Astrocyte (in vitro differentiated cells and primary cell): Measurements from ENCODE around the gene TRAM2.

Experiments
- EZH2 ChIP-seq: IDR thresholded peaks from 2 replicates; pipeline ENCODE4 v1.6.1; 2012; ENCODE audit warnings: mild to moderate bottlenecking, low read length, inconsistent platforms; ENCODE audit not compliant: insufficient read depth
- TF ChIP-seq, protein P1 (sequence below): IDR thresholded peaks from 2 replicates; pipeline ENCODE4 v1.5.1; 2011; ENCODE audit warnings: low read depth, mild to moderate bottlenecking, inconsistent platforms, low read length, moderate library complexity; ENCODE audit not compliant: insufficient read depth

DNA sequence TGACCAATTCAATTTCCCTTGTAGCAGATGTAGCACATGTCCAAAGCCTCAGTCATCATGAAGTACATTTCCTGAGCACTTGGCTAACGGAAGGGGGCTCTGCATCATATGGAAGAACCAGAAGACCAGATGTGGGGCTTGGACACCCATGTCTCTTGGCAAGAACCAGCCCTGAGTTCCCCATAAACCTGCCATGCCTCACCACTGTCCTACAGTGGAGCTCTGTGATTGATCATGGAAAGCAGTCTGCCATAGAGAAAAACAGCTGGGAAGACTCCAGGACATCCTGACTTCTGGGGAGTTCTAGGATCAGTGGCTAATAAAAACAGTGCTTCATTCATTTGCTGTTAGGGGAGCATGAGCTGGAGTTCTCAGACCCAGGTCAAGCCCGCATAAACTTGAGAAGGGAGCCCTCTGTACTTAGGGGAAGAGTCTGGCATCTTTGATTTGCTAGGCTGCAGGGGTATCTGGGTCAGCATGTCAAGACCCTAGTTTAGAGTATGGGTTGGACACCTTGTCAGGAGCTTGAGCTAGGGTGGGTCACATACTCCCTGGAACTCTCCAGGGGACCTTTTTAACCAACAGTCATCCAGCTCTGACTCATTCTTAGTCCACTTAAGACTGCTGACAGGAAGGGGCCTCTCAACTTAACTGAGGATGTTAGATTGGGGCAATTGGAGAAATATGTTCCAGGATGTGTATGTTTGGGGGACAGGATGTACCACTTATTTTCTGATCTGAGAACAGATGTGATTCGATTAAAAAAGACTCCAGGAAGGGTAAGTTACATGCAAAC, 26.3 kb upstream of the TRAM2 start:
- TF ChIP-seq, protein P1, sequence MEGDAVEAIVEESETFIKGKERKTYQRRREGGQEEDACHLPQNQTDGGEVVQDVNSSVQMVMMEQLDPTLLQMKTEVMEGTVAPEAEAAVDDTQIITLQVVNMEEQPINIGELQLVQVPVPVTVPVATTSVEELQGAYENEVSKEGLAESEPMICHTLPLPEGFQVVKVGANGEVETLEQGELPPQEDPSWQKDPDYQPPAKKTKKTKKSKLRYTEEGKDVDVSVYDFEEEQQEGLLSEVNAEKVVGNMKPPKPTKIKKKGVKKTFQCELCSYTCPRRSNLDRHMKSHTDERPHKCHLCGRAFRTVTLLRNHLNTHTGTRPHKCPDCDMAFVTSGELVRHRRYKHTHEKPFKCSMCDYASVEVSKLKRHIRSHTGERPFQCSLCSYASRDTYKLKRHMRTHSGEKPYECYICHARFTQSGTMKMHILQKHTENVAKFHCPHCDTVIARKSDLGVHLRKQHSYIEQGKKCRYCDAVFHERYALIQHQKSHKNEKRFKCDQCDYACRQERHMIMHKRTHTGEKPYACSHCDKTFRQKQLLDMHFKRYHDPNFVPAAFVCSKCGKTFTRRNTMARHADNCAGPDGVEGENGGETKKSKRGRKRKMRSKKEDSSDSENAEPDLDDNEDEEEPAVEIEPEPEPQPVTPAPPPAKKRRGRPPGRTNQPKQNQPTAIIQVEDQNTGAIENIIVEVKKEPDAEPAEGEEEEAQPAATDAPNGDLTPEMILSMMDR, result no peak
- no peak for TF ChIP-seq EZH2
